Testis (tissue), 3 donors: Measurements from ENCODE around the gene SDK1. TPM values are rescaled to one million over a fixed set of nuclear protein-coding genes. Genes with fewer than 3 reads are reported as not detected.

Experiments
- DNase-seq: peaks from one replicate; pipeline ENCODE4 v3.0.0-alpha.2; 2019
- H3K27ac ChIP-seq, 2 donors: fragments of 200-600 bp; sonication (generic); one replicate each; pipeline ENCODE4 v1.5.1; 2019
- H3K27me3 ChIP-seq: fragments of 200-600 bp; sonication (generic); one replicate; pipeline ENCODE4 v1.5.1; 2019
- H3K36me3 ChIP-seq: fragments of 200-600 bp; sonication (generic); one replicate; pipeline ENCODE4 v1.5.1; 2017; ENCODE audit warnings: low read depth; ENCODE audit errors: missing control alignments
- H3K4me1 ChIP-seq: fragments of 200-600 bp; sonication (generic); one replicate; pipeline ENCODE4 v1.5.1; 2019
- H3K4me3 ChIP-seq, 2 donors: fragments of 200-600 bp; sonication (generic); one replicate each; pipeline ENCODE4 v1.5.1; 2017 to 2019
- H3K9me3 ChIP-seq: fragments of 200-600 bp; sonication (generic); one replicate; pipeline ENCODE4 v1.5.1; 2017
- POLR2A ChIP-seq: fragments of 450-650 bp; IDR thresholded peaks from one replicate; pipeline ENCODE4 v1.6.1; 2017; ENCODE audit warnings: antibody characterized with exemption, mild to moderate bottlenecking, moderate library complexity
- WGBS, 2 donors: methylation state at CpG; one replicate each; pipeline ENCODE4 v1.1.5; 2018; 5-methylcytosine and 5-hydroxymethylcytosine counted together
- intact Hi-C: fragments of 100-400 bp; cut with DNase I; formaldehyde crosslinking; loops from one replicate; pipeline ENCODE4 v1.15.1; 2023; ENCODE audit warnings: low total_unique reads
- polyA plus RNA-seq: library from polyadenylated mRNA; stranded (reverse); fragments of 350-450 nt; fragmentation: Illumina TruSeq; extraction: RNeasy Lipid Tissue Mini Kit (QIAGEN cat#74804); gene quantifications from one replicate; pipeline ENCODE4 v1.2.3, GENCODE V29; 2014; ENCODE audit warnings: low read depth, low replicate concordance; ENCODE audit not compliant: insufficient read depth
- total RNA-seq, 2 donors: library from RNA; depleted of rRNA; stranded (reverse); fragments of >200 nt; gene quantifications; one replicate each; pipeline ENCODE4 v1.2.3, GENCODE V29; 2016
- TF ChIP-seq, protein P1 (sequence below), 3 experiments: fragments of 450-650 bp in 2 of 3; fragments of 200-600 bp in 1 of 3; sonication (generic) in 1 of 3; IDR thresholded peaks; one replicate each; pipeline ENCODE4 v1.5.1; 2016 to 2019; ENCODE audit warnings: antibody characterized with exemption in 3 of 3, mild to moderate bottlenecking in 2 of 3, moderate library complexity in 1 of 3

SDK1 gene
- total and polyA plus RNA-seq, 3 donors from 2014 or later: 20.0 to 36.2 (median 24.9) TPM

GRCh38 chr7:3371601-3372000, 70.5 kb downstream of the SDK1 start:
- TF ChIP-seq, protein P1, sequence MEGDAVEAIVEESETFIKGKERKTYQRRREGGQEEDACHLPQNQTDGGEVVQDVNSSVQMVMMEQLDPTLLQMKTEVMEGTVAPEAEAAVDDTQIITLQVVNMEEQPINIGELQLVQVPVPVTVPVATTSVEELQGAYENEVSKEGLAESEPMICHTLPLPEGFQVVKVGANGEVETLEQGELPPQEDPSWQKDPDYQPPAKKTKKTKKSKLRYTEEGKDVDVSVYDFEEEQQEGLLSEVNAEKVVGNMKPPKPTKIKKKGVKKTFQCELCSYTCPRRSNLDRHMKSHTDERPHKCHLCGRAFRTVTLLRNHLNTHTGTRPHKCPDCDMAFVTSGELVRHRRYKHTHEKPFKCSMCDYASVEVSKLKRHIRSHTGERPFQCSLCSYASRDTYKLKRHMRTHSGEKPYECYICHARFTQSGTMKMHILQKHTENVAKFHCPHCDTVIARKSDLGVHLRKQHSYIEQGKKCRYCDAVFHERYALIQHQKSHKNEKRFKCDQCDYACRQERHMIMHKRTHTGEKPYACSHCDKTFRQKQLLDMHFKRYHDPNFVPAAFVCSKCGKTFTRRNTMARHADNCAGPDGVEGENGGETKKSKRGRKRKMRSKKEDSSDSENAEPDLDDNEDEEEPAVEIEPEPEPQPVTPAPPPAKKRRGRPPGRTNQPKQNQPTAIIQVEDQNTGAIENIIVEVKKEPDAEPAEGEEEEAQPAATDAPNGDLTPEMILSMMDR (IDR thresholded peaks at IDR 0.05): no peak
- no peak for TF ChIP-seq POLR2A
- H3K4me1 ChIP-seq: peaks cover 2% of the 10 kb centered on the region
- H3K4me3 ChIP-seq: no peak overlapping the region
- no peak overlapping the region for H3K27ac ChIP-seq
- DNase-seq: no peak
- intact Hi-C loops: no loop called here
- no peaks in the 10 kb centered on the region for H3K36me3 ChIP-seq
- H3K27me3 ChIP-seq: no peaks in the 10 kb centered on the region
- H3K9me3 ChIP-seq: no peaks in the 10 kb centered on the region
- 60 to 74% methylated on average over 4 of the region's 4 CpGs for WGBS, 2 donors

GRCh38 chr7:3374239-3374638, 73.2 kb downstream of the SDK1 start:
- no peak overlapping the region for H3K27ac ChIP-seq
- peaks cover 2% of the 10 kb centered on the region for H3K4me1 ChIP-seq
- intact Hi-C loops: no loop called here
- H3K27me3 ChIP-seq: no peaks in the 10 kb centered on the region
- TF ChIP-seq POLR2A: no peak
- TF ChIP-seq, protein P1 (IDR thresholded peaks at IDR 0.05): no peak
- H3K36me3 ChIP-seq: no peaks in the 10 kb centered on the region
- no peak overlapping the region for H3K4me3 ChIP-seq
- H3K9me3 ChIP-seq: no peaks in the 10 kb centered on the region
- 93 to 94% methylated on average over 2 of the region's 2 CpGs for WGBS, 2 donors
- DNase-seq: no peak

DNA sequence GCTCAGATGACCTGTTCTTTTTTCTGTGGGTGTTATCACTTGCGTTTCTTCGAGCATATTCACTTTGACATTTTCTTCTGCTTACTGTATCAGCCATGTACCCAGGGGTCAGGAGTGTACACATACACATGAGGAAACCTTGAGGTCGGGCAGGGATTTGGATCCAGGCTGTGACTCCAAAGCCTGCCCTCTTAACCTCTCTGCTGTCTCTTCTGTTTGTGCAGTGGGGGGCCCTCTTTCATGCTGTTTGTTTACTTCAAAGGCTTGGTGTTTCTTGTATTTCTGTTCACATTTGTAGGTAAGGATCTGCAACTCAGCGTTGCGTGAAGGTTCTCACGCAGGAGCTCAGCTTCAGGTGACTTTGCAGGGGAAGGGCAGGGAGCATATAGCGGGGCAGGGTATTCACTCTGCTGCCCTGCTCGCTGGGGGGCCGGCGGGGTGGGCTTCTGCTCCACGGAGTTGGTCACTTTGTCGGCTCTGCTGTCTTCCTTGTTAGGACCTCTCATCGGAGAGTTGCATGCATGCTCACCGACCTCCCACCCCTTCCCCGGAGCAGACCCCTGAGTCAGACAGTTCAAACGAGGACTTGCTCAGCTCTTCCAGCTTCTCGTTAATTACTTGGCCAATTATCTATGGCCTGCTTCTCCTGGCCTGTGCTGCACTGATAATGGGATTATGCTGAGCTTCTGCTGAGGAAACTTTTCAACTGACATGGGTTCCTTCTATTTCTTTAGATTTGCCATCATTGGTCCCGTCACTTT, 77.5 kb downstream of the SDK1 start:
- WGBS, 2 donors: 68 to 73% methylated on average over 13 to 18 of the region's 18 CpGs
- Histone ChIP-seq H3K27ac (no peak overlapping the region), H3K27me3 (no peaks in the 10 kb centered on the region), H3K9me3 (no peaks in the 10 kb centered on the region), H3K4me3 (no peak overlapping the region), H3K36me3 (no peaks in the 10 kb centered on the region), H3K4me1 (no peaks in the 10 kb centered on the region)
- no peak for TF ChIP-seq POLR2A
- TF ChIP-seq, protein P1 (IDR thresholded peaks at IDR 0.05): no peak
- DNase-seq: no peak
- intact Hi-C loops: no loop called here

- WGBS, 2 donors: 78 to 79% methylated on average over 4 of the region's 4 CpGs
- TF ChIP-seq, protein P1 (IDR thresholded peaks at IDR 0.05): no peak
- TF ChIP-seq POLR2A: no peak
Measured at GRCh38 chr7:3380034-3380433, 79.0 kb downstream of the SDK1 start.

More at GRCh38 chr7:3380034-3380433, 79.0 kb downstream of the SDK1 start:
- no peak for DNase-seq
- Histone ChIP-seq H3K27ac (no peak overlapping the region), H3K9me3 (no peaks in the 10 kb centered on the region), H3K4me1 (no peaks in the 10 kb centered on the region), H3K36me3 (no peaks in the 10 kb centered on the region), H3K4me3 (no peak overlapping the region), H3K27me3 (no peaks in the 10 kb centered on the region)
- intact Hi-C loops: no loop called here
